Cardiac septum (tissue), 1 donor: ENCODE measurements around the gene USP2. TPM values are rescaled to one million over a fixed set of nuclear protein-coding genes. Genes with fewer than 3 reads are reported as not detected.
A peak's percentile ranks its signal among the peaks of the same experiment; 100 is the strongest.

Source experiments
- DNase-seq: peaks from one replicate; pipeline ENCODE4 v3.0.0-alpha.2; 2020; ENCODE audit warnings: low spot score
- intact Hi-C: fragments of 100-400 bp; cut with DNase I; formaldehyde crosslinking; loops from one replicate; pipeline ENCODE4 v1.14.0; 2022
- total RNA-seq: library from RNA; stranded (reverse); fragmentation: NEBNext Ultra II Directional; extraction: Animal tissue kit (Norgen Biotek cat#: 25700); gene quantifications from one replicate; pipeline ENCODE4 v1.2.1, GENCODE V29; 2021
- donor health status: DM: no; HTN: no; CAD: no.

The USP2 gene
- total RNA-seq, 1 donor from 2014 or later: 80.0 TPM

- DNase-seq: no peak
- intact Hi-C loops: loop anchor here (5.0 kb wide), 1 partner anchor 92 kb away; no protein-coding TSS in a partner anchor
These were observed 1.2 kb downstream of the USP2 start for GRCh38 chr11:119380160-119380826.

- peak; percentile 75 for DNase-seq
- intact Hi-C loops: no loop called here
These were observed 2.5 kb downstream of the USP2 start for GRCh38 chr11:119378851-119379465.

GRCh38 chr11:119377961-119378667 lies 3.4 kb downstream of the USP2 start:
- DNase-seq: no peak
- intact Hi-C loops: no loop called here

GRCh38 chr11:119377112-119377901 lies 4.2 kb downstream of the USP2 start:
- intact Hi-C loops: no loop called here
- no peak for DNase-seq

- intact Hi-C loops: no loop called here
- DNase-seq: no peak
These were observed 5.2 kb downstream of the USP2 start for GRCh38 chr11:119376197-119376847.

- intact Hi-C loops: no loop called here
- DNase-seq: peak; percentile 90
These were observed 5.9 kb downstream of the USP2 start for GRCh38 chr11:119375337-119376196.

GRCh38 chr11:119374632-119375336 lies 6.7 kb downstream of the USP2 start:
- intact Hi-C loops: no loop called here
- DNase-seq: no peak

GRCh38 chr11:119373921-119374631 lies 7.4 kb downstream of the USP2 start:
- intact Hi-C loops: loop anchor here (2.0 kb wide), 1 partner anchor 33 kb away; the partner anchor contains the start of gene C1QTNF5
- no peak for DNase-seq

GRCh38 chr11:119373059-119373920 lies 8.2 kb downstream of the USP2 start:
- DNase-seq: no peak
- intact Hi-C loops: loop anchor here (2.0 kb wide), 1 partner anchor 32 kb away; the partner anchor contains the start of gene C1QTNF5

GRCh38 chr11:119372260-119373058 lies 9.0 kb downstream of the USP2 start:
- intact Hi-C loops: loop anchor here (1.0 to 2.0 kb wide), 2 partner anchors 16 to 32 kb away; partner anchors contain the start of gene C1QTNF5
- DNase-seq: no peak

GRCh38 chr11:119371778-119372182 lies 9.7 kb downstream of the USP2 start:
- intact Hi-C loops: loop anchor here (1.0 to 2.0 kb wide), 2 partner anchors 15 to 31 kb away; partner anchors contain the start of gene C1QTNF5
- no peak for DNase-seq

- DNase-seq: no peak
- intact Hi-C loops: no loop called here
These were observed 10.4 kb downstream of the USP2 start for GRCh38 chr11:119371067-119371601.

- peak; percentile 82 for DNase-seq
- intact Hi-C loops: no loop called here
These were observed 10.9 kb downstream of the USP2 start for GRCh38 chr11:119370486-119371046.

- peak; percentile 60 for DNase-seq
- intact Hi-C loops: no loop called here
These were observed 12.2 kb downstream of the USP2 start for GRCh38 chr11:119369132-119369925.
